ENCODE measurements around the gene CCDC74A. TPM values are rescaled to one million over a fixed set of nuclear protein-coding genes. Genes with fewer than 3 reads are reported as not detected.
A peak's percentile ranks its signal among the peaks of the same experiment; 100 is the strongest.
"Not testable (repeated sequence)": the region's sequence is repeated elsewhere in the genome, so short reads cannot be mapped to it uniquely, and the experiment has no call there.

The CCDC74A gene
- total and polyA plus RNA-seq, 9 of the 15 experiments (the other 6 are each of a cell fraction or from before 2014, with no cell fraction given) = 1.1 to 38.1 (median 9.6) TPM

DNA sequence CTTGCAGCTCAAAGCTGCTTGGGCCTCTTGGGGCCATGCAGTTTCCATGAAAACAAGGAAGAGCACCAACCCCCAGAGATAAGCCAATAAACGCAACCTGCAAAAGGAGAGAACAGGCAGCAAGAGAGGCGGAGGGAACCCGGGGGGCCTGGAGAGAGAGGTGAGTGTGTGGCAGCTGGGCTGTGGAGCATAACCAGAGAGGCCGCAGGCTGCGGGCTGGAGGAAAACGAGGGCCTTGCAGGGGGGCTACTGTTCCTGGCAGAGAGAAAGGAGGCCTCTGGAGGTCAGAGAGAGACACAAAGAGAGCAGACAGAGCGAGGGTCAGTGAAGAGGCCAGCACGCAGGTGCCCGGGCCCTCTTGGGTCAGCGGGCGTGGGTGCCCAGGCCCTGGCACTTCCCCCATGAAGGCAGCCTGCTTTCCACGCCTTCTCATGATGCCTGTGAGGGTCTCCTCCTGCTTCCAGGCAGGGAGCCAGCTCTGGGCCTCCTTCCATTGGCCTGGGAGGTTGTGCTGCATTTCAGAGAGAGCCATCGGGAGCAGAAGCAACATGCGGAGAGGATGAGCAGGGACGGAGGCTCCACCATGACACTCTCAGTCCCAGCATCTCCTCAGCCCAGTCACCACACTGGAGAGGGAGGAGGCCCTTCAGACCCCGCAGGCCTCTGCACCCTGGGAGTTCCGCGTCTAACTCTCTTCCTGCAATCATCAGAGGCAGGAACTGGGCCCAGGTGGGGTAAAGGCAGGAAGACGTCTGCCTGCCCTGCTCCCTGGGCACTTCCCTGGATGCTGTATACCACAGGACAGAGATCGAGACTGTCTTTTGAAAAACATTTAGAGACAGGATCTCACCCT, 36.8 kb upstream of the CCDC74A start:
- DNase-seq (ENCODE audit: extremely low read depth in 1 of 4, low spot score in 3 of 4) = peak in 1 of 4 experiments; percentile 29
- POLR2A ChIA-PET; BruUV-seq (replicated peaks); H3K9me3 ChIP-seq (replicated peaks; ENCODE audit: control insufficient read depth, insufficient read depth, low read depth, low read length); H3K9me1 ChIP-seq (ENCODE audit: control insufficient read depth, insufficient read depth, low read length); H4K20me1 ChIP-seq (replicated peaks; ENCODE audit: control insufficient read depth, insufficient read depth, low read length); in situ Hi-C loops (cut with MboI); CTCF ChIA-PET (ENCODE audit: low intra/inter-chr PET ratio); H3K27me3 ChIP-seq (ENCODE audit: control insufficient read depth in 2 of 2, insufficient read depth in 2 of 2, low read length in 2 of 2): not testable (repeated sequence)
- ATAC-seq = peak; percentile 1; the same call in 1 of the 3 replicates
- Histone ChIP-seq H3K79me2 (ENCODE audit: control insufficient read depth, insufficient read depth, low read length) (peaks cover 75% of the 10 kb centered on the region), H3K36me3 (ENCODE audit: control insufficient read depth, insufficient read depth, low read length) (peaks cover 34% of the 10 kb centered on the region; the same call in 1 of the 3 replicates), H2AFZ (ENCODE audit: low read depth, low read length) (peak overlapping the region; percentile 33; the same call in 1 of the 2 replicates), H3K4me1 (replicated peaks in 1 of 2; ENCODE audit: control insufficient read depth in 2 of 2, insufficient read depth in 2 of 2, low read length in 2 of 2) (peaks cover 6 to 43% of the 10 kb centered on the region in 2 experiments; a peak in 4 of 5 replicates), H3K4me3 (peak overlapping the region; percentile 99), H3K4me2 (ENCODE audit: insufficient read depth, low read length) (peak overlapping the region; percentile 85), H3K27ac (ENCODE audit: extremely low read depth, low read depth, low read length) (peak overlapping the region; percentile 72), H3K9ac (ENCODE audit: insufficient read depth in 1 of 2, low read depth in 2 of 2, low read length in 2 of 2) (peak overlapping the region; percentile 96 to 98)
- 0 out of 2 replicates have a peak, but pooled peaks have one; percentile 11 for TF ChIP-seq RB1 (IDR thresholded peaks at IDR 0.05; ENCODE audit: low read depth)
- TF ChIP-seq RBFOX2 (IDR thresholded peaks at IDR 0.05; ENCODE audit: low read depth, low read length) = peak; percentile 25; the same call in 1 of the 2 replicates
- intact Hi-C loops (cut with micrococcal nuclease) = loop anchor here (5.0 kb wide), 1 partner anchor 181 kb away; no protein-coding TSS in a partner anchor
- WGBS (ENCODE audit: insufficient coverage, low coverage, missing lambda C conversion rate) = 41% methylated on average over 10 of the region's 20 CpGs
- peak; percentile 11 for FAIRE-seq

DNA sequence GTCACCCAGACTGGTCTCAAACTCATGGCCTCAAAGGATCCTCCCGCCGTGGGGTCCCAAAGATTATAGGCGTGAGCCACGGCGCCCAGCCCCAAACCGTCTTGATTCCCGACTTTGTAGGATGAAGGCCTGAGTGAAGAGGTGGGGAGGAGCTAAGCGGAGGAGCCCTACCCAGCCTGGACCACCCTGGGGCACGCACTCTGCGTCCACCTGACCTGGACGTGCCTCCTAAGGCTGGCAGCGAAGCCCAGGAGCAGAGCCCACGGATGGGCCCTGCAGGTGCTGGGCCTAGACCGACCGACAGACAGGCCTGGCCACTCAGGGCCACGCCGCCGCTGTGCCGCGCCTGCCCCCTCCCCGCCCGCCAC, 36.2 kb upstream of the CCDC74A start:
- CTCF ChIA-PET (ENCODE audit: low intra/inter-chr PET ratio); BruUV-seq (replicated peaks); H3K9me3 ChIP-seq (replicated peaks; ENCODE audit: control insufficient read depth, insufficient read depth, low read depth, low read length); H3K27me3 ChIP-seq (ENCODE audit: control insufficient read depth in 2 of 2, insufficient read depth in 2 of 2, low read length in 2 of 2); in situ Hi-C loops (cut with MboI); FAIRE-seq; H4K20me1 ChIP-seq (replicated peaks; ENCODE audit: control insufficient read depth, insufficient read depth, low read length); H3K9me1 ChIP-seq (ENCODE audit: control insufficient read depth, insufficient read depth, low read length): not testable (repeated sequence)
- peak overlapping the region; percentile 99 for H3K4me3 ChIP-seq
- peak in 2 of 4 experiments; percentile 11 to 20 for DNase-seq (ENCODE audit: extremely low read depth in 1 of 4, low spot score in 3 of 4)
- H2AFZ ChIP-seq (ENCODE audit: low read depth, low read length) = peak overlapping the region; percentile 33; the same call in 1 of the 2 replicates
- peak overlapping the region; percentile 96 to 98 for H3K9ac ChIP-seq (ENCODE audit: insufficient read depth in 1 of 2, low read depth in 2 of 2, low read length in 2 of 2)
- POLR2A ChIA-PET = interaction anchor here (2.6 kb wide), 1 partner anchor 7 kb away, joined by 9 read pairs; no protein-coding TSS in a partner anchor
- peak overlapping the region; percentile 85 for H3K4me2 ChIP-seq (ENCODE audit: insufficient read depth, low read length)
- peak overlapping the region; percentile 72 for H3K27ac ChIP-seq (ENCODE audit: extremely low read depth, low read depth, low read length)
- H3K36me3 ChIP-seq (ENCODE audit: control insufficient read depth, insufficient read depth, low read length) = peaks cover 34% of the 10 kb centered on the region; the same call in 1 of the 3 replicates
- peak; percentile 48 for ATAC-seq
- peaks cover 6 to 39% of the 10 kb centered on the region in 2 experiments; a peak in 4 of 5 replicates for H3K4me1 ChIP-seq (replicated peaks in 1 of 2; ENCODE audit: control insufficient read depth in 2 of 2, insufficient read depth in 2 of 2, low read length in 2 of 2)
- WGBS (ENCODE audit: insufficient coverage, low coverage, missing lambda C conversion rate) = 0% methylated on average over 5 of the region's 22 CpGs
- H3K79me2 ChIP-seq (ENCODE audit: control insufficient read depth, insufficient read depth, low read length) = peaks cover 81% of the 10 kb centered on the region
- intact Hi-C loops (cut with micrococcal nuclease) = loop anchor here (5.0 kb wide), 1 partner anchor 181 kb away; no protein-coding TSS in a partner anchor

Data from K562 (cell line).